ENCODE results near the gene CACNA1I.

DNA sequence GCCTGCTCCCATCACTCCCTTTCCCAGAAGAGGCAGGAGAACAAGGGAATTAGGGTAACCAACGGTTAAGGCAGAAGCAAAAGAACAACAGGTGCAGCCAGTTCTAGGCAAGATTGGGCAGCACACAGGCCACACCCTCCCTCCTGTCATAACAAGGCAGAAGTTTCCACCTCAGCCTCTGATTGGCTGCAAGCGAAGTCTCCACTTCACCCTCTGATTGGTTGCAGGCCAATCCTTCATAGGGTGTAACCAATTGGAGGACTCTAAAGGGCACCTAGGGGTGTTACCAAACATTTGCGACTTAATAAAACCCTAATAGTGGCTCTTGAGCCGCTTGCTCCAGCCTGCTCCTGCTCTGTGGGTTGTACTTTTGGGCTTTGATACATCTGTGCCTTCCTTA, 153.8 kb downstream of the CACNA1I start:
- TF ChIP-seq ZBTB7A (IDR thresholded peaks at IDR 0.05; ENCODE audit: low read depth) (no peak), RAD21 (IDR thresholded peaks at IDR 0.05; ENCODE audit: low read depth) (no peak)

Data from Ishikawa (cell line).